ENCODE measurements around the gene VSTM4. TPM values are rescaled to one million over a fixed set of nuclear protein-coding genes. Genes with fewer than 3 reads are reported as not detected.

The VSTM4 gene
- polyA plus RNA-seq, 1 donor (not counting 4 experiments of a cell fraction or from before 2014, with no cell fraction given), result not detected

DNA sequence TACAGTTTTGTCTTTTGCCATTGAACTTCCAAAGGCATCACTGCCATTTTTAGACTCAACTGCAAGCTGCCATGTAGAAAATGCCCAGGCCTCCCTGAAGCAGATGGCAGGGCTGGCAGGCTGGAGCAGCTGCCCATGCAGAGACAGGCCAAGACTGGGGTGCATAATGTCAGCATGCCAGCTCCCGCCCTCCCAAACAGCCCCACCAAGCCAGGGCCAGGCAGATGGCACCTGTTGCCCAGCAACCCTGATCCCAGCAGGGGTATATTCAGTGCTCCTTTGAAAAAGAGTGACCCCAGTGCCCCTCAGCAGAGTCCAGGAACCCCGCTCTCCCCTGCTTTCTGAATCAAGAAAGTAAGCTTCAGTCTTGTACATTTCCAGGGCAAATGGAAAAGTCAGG is 32.6 kb downstream of the VSTM4 start:
- Histone ChIP-seq H3K36me3 (ENCODE audit: control insufficient read depth in 2 of 2, extremely low read depth in 1 of 2, insufficient read depth in 2 of 2, low read length in 2 of 2) (no peaks in the 10 kb centered on the region), H2AFZ (ENCODE audit: control insufficient read depth, low read length) (no peak overlapping the region), H3K4me2 (ENCODE audit: control insufficient read depth, extremely low read depth, insufficient read depth, low read depth, low read length) (no peak overlapping the region), H3K9me3 (ENCODE audit: control insufficient read depth, low read depth, low read length) (no peaks in the 10 kb centered on the region), H3K79me2 (ENCODE audit: control insufficient read depth, insufficient read depth, low read length) (no peaks in the 10 kb centered on the region), H3K4me1 (ENCODE audit: control insufficient read depth, extremely low read depth, insufficient read depth, low read length) (no peaks in the 10 kb centered on the region), H4K20me1 (ENCODE audit: control insufficient read depth, extremely low read depth, insufficient read depth, low read length) (no peaks in the 10 kb centered on the region), H3K9ac (ENCODE audit: control insufficient read depth, extremely low read depth, insufficient read depth, low read length) (no peak overlapping the region), H3K27me3 (ENCODE audit: control insufficient read depth, extremely low read depth, insufficient read depth, low read length) (peaks cover 5% of the 10 kb centered on the region), H3K27ac (ENCODE audit: control insufficient read depth, insufficient read depth, low read length) (no peak overlapping the region), H3K4me3 (ENCODE audit: control insufficient read depth in 2 of 3, extremely low read depth in 1 of 3, insufficient read depth in 2 of 3, low read depth in 1 of 3, low read length in 3 of 3) (no peak overlapping the region), H3K9me1 (ENCODE audit: control insufficient read depth, extremely low read depth, insufficient read depth, low read length) (no peaks in the 10 kb centered on the region)
- dilution Hi-C loops (cut with MboI; ENCODE audit: extremely low pct_ligation_motif_present, low sequenced_read_pairs), result no loop called here
- TF ChIP-seq EZH2 (IDR thresholded peaks at IDR 0.05; ENCODE audit: low read length) (no peak), CTCF (optimal IDR thresholded peaks at IDR 0.05 in 1 of 3, IDR thresholded peaks at IDR 0.05 in 1 of 3, conservative IDR thresholded peaks at IDR 0.05 in 1 of 3; ENCODE audit: extremely low read depth in 1 of 3, insufficient read depth in 2 of 3, low read length in 3 of 3) (no peak)
- FAIRE-seq, result no peak
- no peak for DNase-seq (ENCODE audit: low read depth, low spot score)

GRCh38 chr10:49081547-49082275 is 33.6 kb downstream of the VSTM4 start:
- no peak overlapping the region for H3K27ac ChIP-seq (ENCODE audit: control insufficient read depth, insufficient read depth, low read length)
- TF ChIP-seq CTCF (optimal IDR thresholded peaks at IDR 0.05 in 1 of 3, IDR thresholded peaks at IDR 0.05 in 1 of 3, conservative IDR thresholded peaks at IDR 0.05 in 1 of 3; ENCODE audit: extremely low read depth in 1 of 3, insufficient read depth in 2 of 3, low read length in 3 of 3) (no peak), EZH2 (IDR thresholded peaks at IDR 0.05; ENCODE audit: low read length) (no peak)

More at GRCh38 chr10:49081547-49082275, 33.6 kb downstream of the VSTM4 start:
- no peak overlapping the region for H2AFZ ChIP-seq (ENCODE audit: control insufficient read depth, low read length)
- H3K4me1 ChIP-seq (ENCODE audit: control insufficient read depth, extremely low read depth, insufficient read depth, low read length), result no peaks in the 10 kb centered on the region
- peaks cover 5% of the 10 kb centered on the region for H3K27me3 ChIP-seq (ENCODE audit: control insufficient read depth, extremely low read depth, insufficient read depth, low read length)
- DNase-seq (ENCODE audit: low read depth, low spot score) (no peak), FAIRE-seq (no peak)
- H3K4me3 ChIP-seq (ENCODE audit: control insufficient read depth in 2 of 3, extremely low read depth in 1 of 3, insufficient read depth in 2 of 3, low read depth in 1 of 3, low read length in 3 of 3), result no peak overlapping the region
- no peak overlapping the region for H3K9ac ChIP-seq (ENCODE audit: control insufficient read depth, extremely low read depth, insufficient read depth, low read length)
- H3K79me2 ChIP-seq (ENCODE audit: control insufficient read depth, insufficient read depth, low read length), result no peaks in the 10 kb centered on the region
- H3K36me3 ChIP-seq (ENCODE audit: control insufficient read depth in 2 of 2, extremely low read depth in 1 of 2, insufficient read depth in 2 of 2, low read length in 2 of 2), result no peaks in the 10 kb centered on the region
- no peak overlapping the region for H3K4me2 ChIP-seq (ENCODE audit: control insufficient read depth, extremely low read depth, insufficient read depth, low read depth, low read length)
- no peaks in the 10 kb centered on the region for H4K20me1 ChIP-seq (ENCODE audit: control insufficient read depth, extremely low read depth, insufficient read depth, low read length)
- dilution Hi-C loops (cut with MboI; ENCODE audit: extremely low pct_ligation_motif_present, low sequenced_read_pairs), result no loop called here
- no peaks in the 10 kb centered on the region for H3K9me1 ChIP-seq (ENCODE audit: control insufficient read depth, extremely low read depth, insufficient read depth, low read length)
- no peaks in the 10 kb centered on the region for H3K9me3 ChIP-seq (ENCODE audit: control insufficient read depth, low read depth, low read length)
